ENCODE results near the gene BCAN. TPM values are rescaled to one million over a fixed set of nuclear protein-coding genes. Genes with fewer than 3 reads are reported as not detected.
A peak's percentile ranks its signal among the peaks of the same experiment; 100 is the strongest.

Gene BCAN
- total and polyA plus RNA-seq, 12 donors: 0.11 to 36.3 (median 5.6) TPM; not detected in 2

- H3K36me3 ChIP-seq (replicated peaks in 1 of 2): no peaks in the 10 kb centered on the region
- 7 to 16% (median 15%) methylated on average over 6 of the region's 6 CpGs for WGBS, 4 donors
- no peaks in the 10 kb centered on the region for H3K27me3 ChIP-seq
- peak overlapping the region in 1 of 4 donors; percentile 53 for H3K4me3 ChIP-seq
- no peaks in the 10 kb centered on the region for H3K9me3 ChIP-seq (replicated peaks in 1 of 3)
- peak overlapping the region in 2 of 5 donors; percentile 91 to 93 for H3K27ac ChIP-seq
- intact Hi-C loops (cut with DNase I): loop anchor here in 1 of 2 donors (5.0 kb wide), 1 partner anchor 37 kb away; no protein-coding TSS in a partner anchor
- H3K4me1 ChIP-seq (replicated peaks in 1 of 2): peaks cover 42 to 75% of the 10 kb centered on the region in 2 donors
- no peak for TF ChIP-seq CTCF (IDR thresholded peaks at IDR 0.05)
- TF ChIP-seq POLR2A (IDR thresholded peaks at IDR 0.05): no peak
- peak in 1 of 7 donors; percentile 12 for DNase-seq
These were observed 17.7 kb downstream of the BCAN start for GRCh38 chr1:156659661-156659987.

GRCh38 chr1:156659988-156660751, 18.3 kb downstream of the BCAN start:
- no peaks in the 10 kb centered on the region for H3K9me3 ChIP-seq (replicated peaks in 1 of 3)
- peak in 1 of 2 donors; percentile 54 for TF ChIP-seq POLR2A (IDR thresholded peaks at IDR 0.05)
- TF ChIP-seq CTCF (IDR thresholded peaks at IDR 0.05): peak; percentile 98 to 100 (median 99)
- 5 to 8% (median 6%) methylated on average over 10 to 38 of the region's 38 CpGs for WGBS, 4 donors
- H3K27me3 ChIP-seq: no peaks in the 10 kb centered on the region
- H3K4me3 ChIP-seq: peak overlapping the region in 1 of 4 donors; percentile 53
- H3K36me3 ChIP-seq (replicated peaks in 1 of 2): no peaks in the 10 kb centered on the region
- DNase-seq: peak; percentile 97 to 99 (median 98)
- intact Hi-C loops (cut with DNase I): loop anchor here in 1 of 2 donors (5.0 kb wide), 1 partner anchor 38 kb away; no protein-coding TSS in a partner anchor
- peaks cover 42 to 75% of the 10 kb centered on the region in 2 donors for H3K4me1 ChIP-seq (replicated peaks in 1 of 2)
- H3K27ac ChIP-seq: peak overlapping the region; percentile 42 to 93 (median 89)

GRCh38 chr1:156660752-156661112, 18.8 kb downstream of the BCAN start:
- WGBS, 4 donors: 42 to 81% (median 74%) methylated on average over 2 of the region's 2 CpGs
- H3K27ac ChIP-seq: peak overlapping the region; percentile 42 to 93 (median 89)
- H3K36me3 ChIP-seq (replicated peaks in 1 of 2): no peaks in the 10 kb centered on the region
- no peak for TF ChIP-seq POLR2A (IDR thresholded peaks at IDR 0.05)
- TF ChIP-seq CTCF (IDR thresholded peaks at IDR 0.05): no peak
- H3K4me1 ChIP-seq (replicated peaks in 1 of 2): peaks cover 42 to 78% of the 10 kb centered on the region in 2 donors
- DNase-seq: peak in 2 of 7 donors; percentile 19 to 27
- intact Hi-C loops (cut with DNase I): no loop called here
- H3K9me3 ChIP-seq (replicated peaks in 1 of 3): no peaks in the 10 kb centered on the region
- H3K27me3 ChIP-seq: no peaks in the 10 kb centered on the region
- peak overlapping the region in 2 of 4 donors; percentile 25 to 53 for H3K4me3 ChIP-seq

GRCh38 chr1:156662005-156662799, 20.3 kb downstream of the BCAN start:
- DNase-seq: no peak
- peak overlapping the region in 4 of 5 donors; percentile 22 to 93 (median 90) for H3K27ac ChIP-seq
- WGBS, 4 donors: 61 to 70% (median 65%) methylated on average over 12 of the region's 12 CpGs
- intact Hi-C loops (cut with DNase I): no loop called here
- no peaks in the 10 kb centered on the region for H3K36me3 ChIP-seq (replicated peaks in 1 of 2)
- H3K27me3 ChIP-seq: no peaks in the 10 kb centered on the region
- no peak overlapping the region for H3K4me3 ChIP-seq
- H3K9me3 ChIP-seq (replicated peaks in 1 of 3): no peaks in the 10 kb centered on the region
- peaks cover 34 to 71% of the 10 kb centered on the region in 2 donors for H3K4me1 ChIP-seq (replicated peaks in 1 of 2)
- TF ChIP-seq POLR2A (IDR thresholded peaks at IDR 0.05): no peak
- no peak for TF ChIP-seq CTCF (IDR thresholded peaks at IDR 0.05)

Data from adrenal gland (tissue), 12 donors.